HG03575 (cell line): ENCODE data around the gene JOSD2.

ENCODE experiments used
- ATAC-seq: cut with Tn5 transposase; IDR thresholded peaks from one replicate; pipeline ENCODE4 v1.9.1; 2021; ENCODE audit not compliant: unreplicated experiment, insufficient number of reproducible peaks, low FRiP score; ENCODE audit errors: extremely low read depth

The JOSD2 gene

DNA sequence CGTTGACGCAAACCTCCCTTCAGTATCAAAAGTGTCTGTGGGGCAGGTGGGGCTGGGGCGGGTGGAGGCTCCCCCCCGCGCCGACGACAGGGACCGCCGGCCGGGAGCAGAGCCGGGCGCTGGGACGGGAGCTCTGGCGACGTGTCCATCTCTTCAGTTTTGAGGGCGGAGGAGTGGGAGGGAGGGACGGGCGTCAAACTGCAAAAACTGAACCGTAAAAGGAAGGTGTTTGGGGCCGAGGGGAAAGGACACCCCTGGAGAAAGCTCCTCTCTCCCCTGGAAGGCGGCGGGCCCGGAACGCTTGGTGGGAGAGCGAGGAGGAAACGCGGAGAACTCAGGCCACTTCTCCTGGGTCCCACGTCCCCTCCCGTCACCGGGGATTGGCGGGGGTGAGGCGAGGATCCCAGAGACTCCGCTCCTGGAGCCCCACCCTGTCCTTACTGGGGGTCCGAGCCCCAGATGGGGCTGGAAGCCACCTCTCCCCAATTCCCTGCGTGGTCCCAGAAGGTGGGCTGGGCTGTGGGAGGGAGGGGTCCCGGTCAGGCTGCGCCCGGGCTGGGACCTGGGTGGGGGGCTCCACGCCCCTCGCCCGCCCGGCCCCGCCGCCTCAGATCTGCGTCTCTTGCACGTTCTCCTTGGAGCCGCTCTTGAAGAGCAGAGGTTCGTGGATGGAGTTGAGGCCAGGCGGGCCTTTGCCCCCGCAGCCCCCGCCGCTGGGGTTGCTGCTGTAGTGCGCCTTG lies 6.1 kb upstream of the JOSD2 start:
- no peak for ATAC-seq

DNA sequence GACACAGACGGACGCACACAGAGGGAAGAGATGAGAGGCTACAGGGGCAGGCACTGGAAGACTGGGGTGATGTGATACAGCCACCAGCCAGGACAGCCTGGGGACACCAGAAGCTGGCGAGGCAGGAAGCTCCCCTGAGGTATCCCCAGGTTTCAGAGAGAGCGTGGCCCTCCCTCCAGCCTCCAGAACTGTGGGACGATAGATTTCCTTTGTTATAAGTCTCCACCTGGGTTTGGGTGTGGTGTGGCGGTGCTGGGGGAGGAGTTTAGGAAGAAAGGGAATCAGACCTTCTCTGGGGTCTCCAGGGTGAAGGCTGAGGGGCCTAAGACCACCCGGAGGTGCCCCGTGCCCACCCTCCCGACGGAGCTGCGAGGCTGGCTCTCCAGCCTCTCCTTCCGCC lies 5.5 kb upstream of the JOSD2 start:
- no peak for ATAC-seq

- ATAC-seq: no peak
These were observed 4.2 kb upstream of the JOSD2 start for GRCh38 chr19:50515168-50515561.

GRCh38 chr19:50514346-50515167 lies 3.6 kb upstream of the JOSD2 start:
- no peak for ATAC-seq

DNA sequence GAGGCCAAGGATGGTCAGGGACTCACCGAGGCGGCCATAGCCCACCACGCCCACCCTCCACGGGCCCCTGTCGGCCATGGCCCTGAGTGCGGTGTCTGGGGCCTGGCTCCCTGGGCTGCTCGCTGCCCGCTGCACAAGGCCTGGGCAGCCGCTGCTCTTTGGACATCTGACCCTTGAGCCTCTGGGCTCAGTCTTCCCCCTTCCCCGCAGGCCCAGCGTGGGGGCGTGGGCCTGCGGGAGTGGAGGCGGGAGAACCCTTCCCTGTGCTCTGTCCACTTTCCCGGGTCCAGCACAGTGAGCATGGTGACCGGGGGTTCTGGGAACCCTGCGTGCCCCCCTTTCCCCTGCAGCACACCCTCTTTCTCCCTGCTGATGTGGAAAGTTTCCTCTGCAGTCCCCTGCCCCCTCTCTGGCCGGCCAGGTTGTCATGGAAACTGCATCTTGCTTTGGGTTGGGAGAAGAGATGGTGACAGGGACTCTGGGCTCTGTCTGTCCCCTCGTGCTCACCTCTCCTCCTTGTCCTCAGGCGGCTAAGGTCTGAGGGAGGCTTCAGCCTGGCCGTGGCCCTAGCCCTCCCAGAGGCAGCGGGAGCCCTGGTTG lies 2.9 kb upstream of the JOSD2 start, which contains the start of gene ASPDH:
TSS of gene ASPDH (minus strand) at position 168 of the 600 bp plus-strand sequence. CDS start at position 78, 90 bp downstream.
- ATAC-seq: no peak

GRCh38 chr19:50512999-50513745 lies 2.2 kb upstream of the JOSD2 start:
- ATAC-seq: no peak

GRCh38 chr19:50512112-50512998 lies 1.4 kb upstream of the JOSD2 start:
- ATAC-seq: no peak

- no peak for ATAC-seq
These were observed 307 bp downstream of the JOSD2 start for GRCh38 chr19:50510700-50511068.

GRCh38 chr19:50510121-50510670 lies 795 bp downstream of the JOSD2 start:
- no peak for ATAC-seq

DNA sequence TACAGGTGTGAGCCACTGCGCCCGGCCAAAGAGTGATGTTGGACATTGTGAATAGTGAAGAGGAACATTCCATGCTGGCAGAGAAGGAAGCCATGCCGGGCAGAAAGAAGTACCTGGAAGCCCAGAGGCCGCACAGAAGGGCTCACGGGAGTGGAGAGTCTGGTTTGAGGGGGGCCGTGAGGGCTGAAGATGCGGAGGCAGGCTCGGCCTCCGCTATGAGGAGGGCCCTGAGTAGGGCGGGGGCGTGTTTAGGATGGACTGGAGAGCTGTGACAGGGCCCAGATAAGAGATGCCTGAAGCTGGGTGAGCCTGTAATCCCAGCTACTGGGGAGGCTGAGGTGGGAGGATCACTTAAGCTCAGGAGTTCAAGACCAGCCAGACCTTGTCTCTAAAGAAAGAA lies 1.6 kb downstream of the JOSD2 start:
- no peak for ATAC-seq

DNA sequence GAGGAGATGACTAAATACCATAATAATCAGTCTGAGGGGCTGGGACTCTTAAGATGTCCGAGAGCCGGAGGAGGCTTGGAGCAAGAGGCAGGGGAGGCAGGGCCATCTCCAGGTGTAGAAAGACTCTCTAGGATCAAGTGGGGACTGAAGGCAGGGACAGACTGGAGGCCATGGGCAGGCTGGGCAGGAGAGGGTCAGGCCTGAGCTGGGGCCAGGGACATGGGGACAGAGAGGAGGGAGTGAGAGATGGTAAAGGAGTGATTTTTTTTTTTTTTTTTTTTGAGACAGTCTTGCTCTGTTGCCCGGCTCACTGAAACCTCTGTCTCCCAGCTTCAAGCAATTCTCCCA lies 2.2 kb downstream of the JOSD2 start:
- no peak for ATAC-seq

GRCh38 chr19:50507376-50507775 lies 3.6 kb downstream of the JOSD2 start:
- no peak for ATAC-seq

- no peak for ATAC-seq
These were observed 4.3 kb downstream of the JOSD2 start for GRCh38 chr19:50506700-50507099.

DNA sequence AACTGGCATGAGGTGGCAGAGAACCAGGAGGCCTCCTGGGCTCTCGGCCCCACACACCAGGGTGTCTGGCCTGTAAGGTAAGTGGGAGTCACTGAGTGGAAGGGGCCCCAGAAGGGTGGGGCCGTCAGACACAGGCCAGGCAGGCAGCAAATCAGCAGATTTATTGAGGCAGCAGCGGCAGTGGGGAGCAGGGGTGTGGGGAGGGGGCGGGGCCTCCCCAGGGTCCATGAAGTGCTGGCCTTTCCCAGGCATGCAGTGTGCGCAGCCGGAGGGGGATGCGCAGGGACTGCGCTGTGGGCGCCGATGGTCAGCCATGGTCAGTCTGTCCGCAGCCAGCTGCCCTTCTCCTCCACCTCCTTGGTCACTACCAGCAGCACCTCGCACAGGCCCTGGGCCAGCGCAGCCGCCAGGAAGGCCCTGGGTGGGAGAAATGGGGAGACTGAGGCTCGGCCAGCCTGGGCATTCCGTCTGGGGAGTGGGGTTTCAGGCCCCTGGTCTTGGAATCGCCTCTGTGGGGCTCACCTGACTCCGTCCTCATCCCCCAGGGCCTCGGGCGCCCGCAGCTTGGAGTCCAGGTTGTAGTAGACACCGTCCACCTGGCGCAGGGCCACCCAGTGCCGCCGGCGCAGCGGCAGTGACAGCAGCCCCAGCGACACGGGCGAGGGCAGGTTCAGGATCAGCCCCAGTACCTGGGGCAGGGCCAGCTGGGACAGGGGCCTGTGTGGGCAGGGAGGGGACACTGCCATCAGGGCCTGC lies 5.0 kb downstream of the JOSD2 start:
- no peak for ATAC-seq

- ATAC-seq: no peak
These were observed 9.2 kb downstream of the JOSD2 start for GRCh38 chr19:50501568-50502475.

DNA sequence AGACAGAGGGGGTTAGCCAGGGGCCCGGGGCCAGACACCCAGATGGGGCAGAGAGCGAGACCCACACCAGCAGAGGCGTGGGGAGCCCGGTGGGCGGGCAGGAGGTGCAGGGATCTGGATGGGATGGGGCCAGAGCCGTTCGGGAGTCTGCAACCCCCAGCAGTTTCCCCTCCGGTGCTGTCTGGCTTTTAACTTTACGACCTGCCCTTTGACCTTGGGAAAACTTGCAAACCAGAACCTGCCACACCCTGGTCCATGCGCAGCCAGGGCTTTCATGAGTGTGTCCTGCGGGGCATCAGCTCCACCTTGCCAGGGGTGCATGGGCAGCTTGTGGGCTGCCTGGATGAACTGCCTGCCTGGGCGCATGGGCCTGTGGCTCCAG lies 9.8 kb downstream of the JOSD2 start:
- no peak for ATAC-seq

DNA sequence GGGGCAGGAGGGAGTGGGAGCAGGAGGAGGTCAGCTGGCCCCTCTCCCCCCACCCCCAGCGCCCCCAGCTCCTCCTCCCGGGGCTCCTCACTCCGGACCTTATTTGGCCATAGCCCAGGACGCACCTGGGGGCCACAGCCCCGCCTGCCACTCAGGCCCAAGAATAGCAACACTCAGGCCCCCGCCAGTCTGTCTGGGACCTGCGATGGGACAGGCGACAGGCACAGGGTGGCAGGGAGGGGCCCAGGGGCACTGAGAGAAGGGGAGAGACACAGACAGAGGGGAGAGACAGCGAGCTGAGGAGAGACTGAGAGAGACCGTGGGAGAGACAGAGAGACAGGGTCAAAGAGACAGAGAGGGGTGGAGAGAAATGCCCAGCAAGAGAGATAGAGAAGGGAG lies 10.2 kb downstream of the JOSD2 start:
- ATAC-seq: no peak
